Panc1 (cell line): ENCODE measurements around the gene SOX8. TPM values are rescaled to one million over a fixed set of nuclear protein-coding genes. Genes with fewer than 3 reads are reported as not detected.
A peak's percentile ranks its signal among the peaks of the same experiment; 100 is the strongest.

Source experiments
- ATAC-seq: fragments of 200-7000 bp; cut with Tn5 transposase; 2 replicates; pipeline ENCODE4 v1.9.1; 2020; ENCODE audit warnings: mild to moderate bottlenecking, moderate library complexity
- BruUV-seq: library from RNA; stranded (reverse); fragments of 400-500 nt; replicated peaks from 2 replicates; lab custom pipeline; 2021; lab: Mats Ljungman, UMichigan
- CTCF ChIA-PET: fragments of 300-600 bp; sonication (Branson Sonifier 250); formaldehyde crosslinking; loops from one replicate; lab custom pipeline; 2022; ENCODE audit warnings: antibody characterized with exemption; lab: Charles Lee
- POLR2A ChIA-PET: fragments of 300-600 bp; sonication (Branson Sonifier 250); formaldehyde crosslinking; loops from one replicate; lab custom pipeline; 2022; ENCODE audit warnings: antibody characterized with exemption; lab: Charles Lee
- DNase-seq: peaks from one replicate; pipeline ENCODE4 v3.0.0-alpha.2; 2010; ENCODE audit warnings: low read depth, low spot score
- H3K27ac ChIP-seq: 2 replicates; pipeline ENCODE4 v1.5.1; 2011; ENCODE audit warnings: mild to moderate bottlenecking, low read length, inconsistent platforms
- H3K27me3 ChIP-seq: fragments of 200-500 bp; sonication (Bioruptor generic); 2 replicates; pipeline ENCODE4 v1.6.0; 2014; ENCODE audit warnings: low read length, inconsistent platforms; ENCODE audit not compliant: control insufficient read depth, insufficient read depth
- H3K36me3 ChIP-seq: fragments of 200-500 bp; sonication (Bioruptor generic); 2 replicates; pipeline ENCODE4 v1.5.1; 2014; ENCODE audit warnings: inconsistent platforms, mild to moderate bottlenecking, low read length, moderate library complexity; ENCODE audit not compliant: control insufficient read depth, insufficient read depth
- H3K4me1 ChIP-seq: 2 replicates; pipeline ENCODE4 v1.5.1; 2011; ENCODE audit warnings: inconsistent platforms, mild to moderate bottlenecking, low read length, moderate library complexity; ENCODE audit not compliant: control insufficient read depth, insufficient read depth
- H3K4me3 ChIP-seq, 2 experiments: 2 replicates each; pipeline ENCODE4 v1.5.1; 2011 to 2012; ENCODE audit warnings: low read depth in 2 of 2, low read length in 2 of 2, mild to moderate bottlenecking in 2 of 2, inconsistent platforms in 1 of 2, moderate library complexity in 1 of 2
- H3K9me3 ChIP-seq: fragments of 200-500 bp; sonication (Bioruptor generic); 2 replicates; pipeline ENCODE4 v1.5.1; 2014; ENCODE audit warnings: low read depth, mild to moderate bottlenecking, inconsistent platforms, low read length, moderate library complexity; ENCODE audit not compliant: control insufficient read depth, insufficient read depth
- CTCF ChIP-seq: fragments of 450-650 bp; IDR thresholded peaks from 2 replicates; pipeline ENCODE4 v1.5.1; 2017; ENCODE audit warnings: mild to moderate bottlenecking
- POLR2AphosphoS5 ChIP-seq: IDR thresholded peaks from 2 replicates; pipeline ENCODE4 v1.6.1; 2012; ENCODE audit warnings: mild to moderate bottlenecking, low read depth, low read length, moderate library complexity
- REST ChIP-seq, 2 experiments: IDR thresholded peaks; 2 replicates each; pipeline ENCODE4 v1.6.1; 2011 to 2012; ENCODE audit warnings: low read depth in 2 of 2, control low read depth in 1 of 2, low read length in 1 of 2, mild to moderate bottlenecking in 1 of 2, moderate library complexity in 1 of 2; ENCODE audit not compliant: insufficient read depth in 1 of 2
- SIN3A ChIP-seq: IDR thresholded peaks from 2 replicates; pipeline ENCODE4 v1.6.1; 2012; ENCODE audit warnings: low read depth, mild to moderate bottlenecking, low read length, moderate library complexity, borderline replicate concordance; ENCODE audit not compliant: insufficient read depth
- TCF7L2 ChIP-seq: IDR thresholded peaks from 2 replicates; pipeline ENCODE4 v1.6.1; 2011; ENCODE audit warnings: mild to moderate bottlenecking, low read depth, low read length, inconsistent platforms
- in situ Hi-C: cut with HindIII; loops from 2 replicates; pipeline ENCODE4 v1.10.0; 2016; ENCODE audit warnings: low sequenced_read_pairs, low pct_unique_long_range_greater_than_20kb
- intact Hi-C: fragments of 100-400 bp; cut with micrococcal nuclease; formaldehyde crosslinking; loops from one replicate; pipeline ENCODE4 v1.10.0; 2022; ENCODE audit not compliant: unreplicated experiment
- total RNA-seq: library from RNA; stranded (reverse); gene quantifications from one replicate; pipeline ENCODE4 v1.2.1, GENCODE V29; 2021; ENCODE audit not compliant: unreplicated experiment

The SOX8 gene
- total RNA-seq, 1 experiment from 2014 or later, result 1.8 TPM

DNA sequence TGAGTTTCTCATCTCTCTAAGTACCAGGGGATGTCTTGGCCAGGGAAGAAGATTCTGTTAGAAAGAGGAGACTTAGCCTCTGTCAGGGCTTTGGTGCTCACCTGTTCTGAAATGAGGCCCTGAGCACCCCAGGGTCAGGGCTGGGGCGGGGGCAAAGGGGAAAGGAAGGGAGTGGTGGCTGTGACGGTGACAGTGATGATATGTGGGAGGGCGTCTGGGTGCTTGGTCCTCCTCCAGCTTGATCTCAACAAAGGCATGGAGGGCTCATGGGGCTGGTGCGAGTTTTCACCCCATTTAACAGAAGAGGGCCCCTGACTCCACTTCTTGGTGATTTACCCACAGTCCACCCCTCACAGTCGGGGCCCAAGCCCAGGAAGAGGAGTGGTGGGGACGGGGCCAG, 15.1 kb downstream of the SOX8 start:
- no peak for ATAC-seq
- no peak for TF ChIP-seq SIN3A
- TF ChIP-seq TCF7L2, result no peak
- TF ChIP-seq REST (IDR thresholded peaks at IDR 0.05; ENCODE audit: insufficient read depth in 1 of 2, low read depth in 2 of 2, low read length in 1 of 2), result no peak
- no peak for TF ChIP-seq CTCF
- no peak for TF ChIP-seq POLR2AphosphoS5

DNA sequence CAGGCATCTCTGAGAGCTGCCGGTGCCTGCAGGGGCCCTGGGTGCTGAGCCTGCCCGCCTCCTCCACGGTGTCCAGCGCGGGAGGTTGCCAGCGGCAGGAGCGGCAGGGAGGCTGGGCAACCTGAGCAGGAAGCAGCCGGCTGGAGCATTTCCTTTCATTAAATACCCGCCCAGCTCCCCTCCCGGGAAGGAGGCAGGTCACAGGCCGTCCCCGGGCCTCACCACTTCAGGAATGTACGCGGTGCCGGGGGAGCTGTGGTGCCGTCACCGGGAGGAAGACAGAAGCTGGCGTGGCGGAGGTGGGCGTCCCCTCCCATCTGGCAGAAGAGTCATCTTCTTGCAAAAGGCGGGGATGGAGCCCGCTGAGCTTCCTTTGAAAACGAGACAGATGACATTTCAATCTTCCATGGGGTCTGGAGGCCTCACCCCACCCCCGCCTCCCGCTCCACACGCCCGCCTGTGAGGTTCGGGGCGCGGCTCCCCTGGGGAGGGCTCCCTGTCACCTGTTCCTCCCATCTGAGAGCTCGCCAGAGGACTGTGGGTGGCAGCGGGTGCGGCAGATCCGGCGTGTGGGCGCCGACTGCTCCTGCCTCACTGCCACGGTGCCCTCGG, 16.0 kb downstream of the SOX8 start:
- ChIA-PET CTCF (no interaction called here), POLR2A (no interaction called here)
- intact Hi-C loops, result no loop called here
- ATAC-seq (peak; percentile 63; the same call in 1 of the 2 replicates), DNase-seq (no peak)
- H3K4me1 ChIP-seq, result peaks cover 14% of the 10 kb centered on the region
- no TSS peak for BruUV-seq
- no peak overlapping the region for H3K27ac ChIP-seq
- H3K27me3 ChIP-seq, result no peaks in the 10 kb centered on the region; the same call in 1 of the 2 replicates
- in situ Hi-C loops, result no loop called here
- H3K4me3 ChIP-seq, result peak overlapping the region in 1 of 2 experiments; percentile 1; a peak in 1 of 4 replicates
- TF ChIP-seq REST (IDR thresholded peaks at IDR 0.05; ENCODE audit: insufficient read depth in 1 of 2, low read depth in 2 of 2, low read length in 1 of 2) (no peak), SIN3A (no peak), POLR2AphosphoS5 (no peak), CTCF (no peak), TCF7L2 (no peak)
- no peaks in the 10 kb centered on the region for H3K9me3 ChIP-seq
- H3K36me3 ChIP-seq, result no peaks in the 10 kb centered on the region

More for the DNA sequence above, 15.1 kb downstream of the SOX8 start:
- Histone ChIP-seq H3K27ac (no peak overlapping the region), H3K27me3 (no peaks in the 10 kb centered on the region; the same call in 1 of the 2 replicates), H3K36me3 (no peaks in the 10 kb centered on the region), H3K4me3 (no peak overlapping the region), H3K4me1 (peaks cover 11% of the 10 kb centered on the region), H3K9me3 (no peaks in the 10 kb centered on the region)
- intact Hi-C loops (no loop called here), in situ Hi-C loops (no loop called here)
- DNase-seq, result no peak
- POLR2A ChIA-PET, result no interaction called here
- BruUV-seq, result no TSS peak
- CTCF ChIA-PET, result no interaction called here
